T-helper 2 cell treated with Interferon-gamma antibody and Interleukin-4, amounts not matched to agents 100 ng/mL and 5 ng/mL, for 36 hours (primary cell): ENCODE data around the gene HSPA12A. TPM values are rescaled to one million over a fixed set of nuclear protein-coding genes. Genes with fewer than 3 reads are reported as not detected.

Source experiments
- intact Hi-C: fragments of 100-400 bp; cut with micrococcal nuclease; formaldehyde crosslinking; loops from one replicate; pipeline ENCODE4 v1.15.1; 2023
- total RNA-seq: library from RNA; stranded (reverse); gene quantifications from 2 replicates; pipeline ENCODE4 v1.2.3, GENCODE V29; 2022

HSPA12A gene
- total RNA-seq, 1 donor from 2014 or later: 0.09 TPM

- intact Hi-C loops: no loop called here
Measured at GRCh38 chr10:116744163-116744753, 1.9 kb upstream of the HSPA12A start.

GRCh38 chr10:116743266-116744064 lies 1.1 kb upstream of the HSPA12A start:
- intact Hi-C loops: no loop called here

DNA sequence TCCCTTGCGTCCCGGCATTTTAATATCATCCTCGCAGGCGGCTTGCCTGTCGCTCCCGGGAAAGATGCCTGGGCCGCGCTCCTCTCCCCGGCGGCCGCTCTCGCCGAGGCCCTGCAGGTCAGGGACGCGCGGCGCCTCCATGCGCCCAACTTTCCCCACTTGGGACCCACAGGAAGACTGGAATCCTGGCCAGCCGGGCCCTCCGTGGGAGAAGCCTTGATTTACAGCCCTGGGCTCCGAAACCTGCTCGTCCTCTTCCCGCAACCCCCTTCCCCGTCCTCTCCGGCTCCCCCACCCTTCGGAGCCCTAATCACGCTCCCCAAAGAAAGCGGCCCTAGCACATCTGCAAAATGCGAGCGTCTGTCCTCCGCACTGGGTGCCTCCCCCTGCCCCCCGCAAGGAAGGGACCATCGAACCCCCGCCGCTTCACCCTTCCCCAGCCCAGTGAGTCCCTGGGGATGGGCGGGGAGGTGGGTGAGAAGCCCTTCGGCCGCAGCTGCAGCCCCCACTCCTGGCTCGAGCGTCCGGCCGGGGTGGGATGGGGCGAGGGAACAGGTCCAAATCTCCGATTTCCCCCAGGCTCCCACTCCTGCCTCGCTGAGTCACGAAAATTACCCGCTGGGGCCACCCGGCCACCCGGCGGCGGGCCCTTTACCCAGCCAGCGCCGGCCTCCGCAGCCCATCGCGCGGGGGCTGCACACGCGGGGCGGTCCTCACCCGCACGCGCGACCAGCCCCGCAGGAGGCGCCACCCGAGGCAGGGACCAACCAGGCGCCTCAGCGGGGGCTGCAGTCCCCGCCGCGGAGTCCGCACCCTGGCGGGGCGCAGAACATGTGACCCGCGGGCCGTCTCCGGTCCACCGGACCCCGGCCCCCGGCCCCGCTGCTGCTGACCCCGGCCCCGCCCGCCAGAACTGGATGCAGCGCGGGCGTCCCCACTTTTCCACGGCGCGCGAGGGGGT lies 695 bp downstream of the HSPA12A start:
- intact Hi-C loops: loop anchor here (1.0 kb wide), 2 partner anchors 17 to 47 kb away; no protein-coding TSS in a partner anchor

- intact Hi-C loops: no loop called here
Measured at GRCh38 chr10:116740971-116741370, 1.4 kb downstream of the HSPA12A start.

DNA sequence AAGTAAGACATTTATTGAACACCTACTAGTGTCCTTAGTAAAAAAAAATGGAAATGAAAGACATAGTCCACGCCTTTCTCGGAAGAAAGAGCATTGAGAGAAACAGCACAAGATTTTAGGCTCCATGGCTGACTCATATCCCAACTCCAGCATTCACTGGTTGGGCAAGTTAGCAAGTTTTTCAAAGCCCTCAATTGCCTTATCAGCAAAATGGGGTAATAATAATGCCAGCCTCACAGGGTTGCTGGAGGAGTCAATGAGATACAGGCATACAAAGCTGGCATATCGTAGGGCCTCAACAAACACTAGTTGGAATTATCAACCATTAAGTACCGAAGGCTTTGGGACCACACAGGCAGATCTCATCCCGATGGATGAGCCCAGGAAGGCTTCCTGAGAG lies 4.0 kb downstream of the HSPA12A start:
- intact Hi-C loops: no loop called here

DNA sequence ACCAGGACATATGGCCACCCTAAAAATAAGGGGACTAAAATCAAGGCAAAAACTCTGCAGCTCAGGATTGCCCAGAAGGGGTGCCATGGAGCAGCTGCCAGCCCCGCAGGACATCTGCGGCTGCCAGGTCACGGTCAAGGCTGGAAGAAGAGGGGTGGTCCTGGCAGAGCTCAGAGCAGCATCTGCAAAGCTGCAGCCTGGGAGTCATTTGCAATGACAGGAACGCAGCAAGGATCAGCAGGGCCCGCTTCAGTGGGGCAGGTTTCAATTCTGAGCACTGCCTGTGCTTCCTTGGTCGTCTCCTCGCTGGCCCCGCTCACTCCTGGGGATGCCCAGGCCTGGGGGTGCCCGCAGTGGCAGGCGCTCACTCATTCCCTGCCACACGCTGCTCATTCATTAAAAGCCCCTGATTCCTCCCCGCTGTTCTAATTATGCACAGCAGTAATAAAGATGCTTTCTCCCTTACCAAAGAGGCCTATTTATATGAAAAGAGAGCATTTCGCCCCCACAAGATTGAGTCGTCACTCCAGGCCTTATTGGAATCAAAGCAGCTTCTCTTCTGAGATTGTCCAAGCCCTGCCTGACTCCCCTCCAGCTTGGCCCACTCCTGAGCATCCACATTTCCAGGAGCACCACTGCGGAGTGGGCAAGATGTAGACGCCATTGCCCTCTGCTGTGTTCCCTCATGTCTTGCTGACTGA lies 4.6 kb downstream of the HSPA12A start:
- intact Hi-C loops: no loop called here

DNA sequence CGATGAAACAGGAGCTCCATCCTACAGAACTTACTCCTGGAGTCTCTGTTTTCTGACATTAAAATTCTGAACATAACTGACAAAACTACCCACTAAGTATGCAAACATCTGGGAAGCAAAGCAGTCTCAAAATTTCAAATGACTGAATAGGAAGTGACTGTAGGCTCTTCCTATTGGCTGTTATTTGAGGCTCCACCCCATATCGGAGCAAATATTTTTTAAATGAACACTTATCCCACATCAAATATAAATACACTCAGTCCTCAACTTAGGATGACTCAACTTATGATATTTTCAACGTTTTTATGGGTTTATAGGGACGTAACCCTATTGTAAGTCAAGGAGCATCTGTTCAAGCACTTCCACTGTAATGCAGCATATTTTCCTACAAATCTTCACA lies 8.8 kb downstream of the HSPA12A start:
- intact Hi-C loops: no loop called here

DNA sequence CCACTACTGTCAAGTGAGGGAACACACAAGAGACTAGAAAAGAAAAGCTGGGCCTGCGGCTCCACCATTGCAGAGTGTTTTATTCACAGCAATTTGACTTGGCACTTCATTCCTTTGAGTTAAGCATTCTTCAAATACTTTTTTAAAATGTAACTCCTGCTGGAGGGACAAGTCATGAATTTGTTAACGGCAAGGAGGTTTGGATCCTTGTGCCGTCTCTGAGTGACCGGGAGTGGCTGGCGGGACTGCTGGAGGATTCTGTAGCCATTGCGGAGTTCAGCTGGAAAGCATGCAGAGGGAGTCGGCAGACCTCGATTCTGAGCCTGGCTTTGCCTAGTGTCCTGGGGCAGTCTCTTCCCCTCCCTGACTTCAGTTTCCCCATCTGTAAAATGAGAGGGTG lies 9.8 kb downstream of the HSPA12A start:
- intact Hi-C loops: no loop called here

DNA sequence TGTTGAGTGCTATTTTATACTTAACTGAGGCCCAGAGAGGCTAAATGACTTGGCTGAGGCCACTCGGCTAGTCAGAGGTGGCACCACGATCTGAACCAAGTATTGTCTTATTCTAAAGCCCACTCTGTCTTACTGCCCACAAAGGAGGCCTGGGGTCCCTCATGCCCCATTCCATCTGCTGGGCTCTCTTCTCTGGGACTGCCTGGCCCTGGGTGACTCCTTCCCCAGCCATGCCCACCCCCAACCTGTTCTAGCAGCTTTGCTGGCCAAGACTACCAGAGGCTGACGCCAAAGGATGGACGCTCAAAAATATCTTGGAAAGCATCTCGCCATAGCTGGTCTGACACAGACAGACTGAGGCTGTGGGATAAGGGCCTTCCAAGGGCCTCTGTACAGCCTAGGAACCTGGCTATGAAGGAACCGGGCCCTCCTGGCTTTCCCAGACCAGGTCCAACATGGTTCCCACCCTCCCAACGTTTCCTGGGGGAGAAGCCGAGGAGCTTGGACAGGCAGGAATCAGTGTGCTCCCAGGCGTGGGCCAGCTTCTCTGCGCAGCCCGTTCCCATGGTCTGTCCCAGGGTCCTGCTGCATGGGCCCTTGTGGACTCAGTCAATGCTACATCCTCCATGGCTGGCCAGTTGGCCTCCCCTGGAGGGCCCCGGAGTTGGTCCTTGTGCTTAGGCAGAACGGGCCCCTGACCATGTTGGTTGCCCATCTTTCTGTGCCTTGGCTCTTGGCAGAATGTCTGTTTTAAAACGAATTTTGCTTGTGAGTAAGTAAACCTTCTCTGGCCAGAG lies 11.7 kb downstream of the HSPA12A start:
- intact Hi-C loops: no loop called here

DNA sequence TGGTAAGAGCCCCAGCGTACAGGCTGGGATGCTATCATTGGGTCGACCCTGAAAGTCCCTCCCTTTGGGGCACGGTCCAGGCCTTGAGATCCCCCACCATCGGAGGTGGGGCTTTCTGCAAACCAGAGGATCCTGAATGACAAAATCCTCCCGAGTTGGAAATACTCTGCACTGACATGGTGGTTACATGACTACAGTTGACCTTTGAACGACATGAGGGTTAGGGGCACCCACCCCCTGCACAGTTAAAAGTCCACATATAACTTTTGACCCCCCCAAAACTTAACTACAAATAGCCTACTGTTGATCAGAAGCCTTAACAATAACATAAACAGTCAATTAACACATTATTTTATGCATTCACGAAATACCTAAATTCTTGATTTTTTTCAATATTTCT lies 13.1 kb downstream of the HSPA12A start:
- intact Hi-C loops: no loop called here

GRCh38 chr10:116728526-116729096 lies 13.8 kb downstream of the HSPA12A start:
- intact Hi-C loops: no loop called here

GRCh38 chr10:116723428-116724281 lies 18.7 kb downstream of the HSPA12A start:
- intact Hi-C loops: loop anchor here (1.0 to 2.0 kb wide), 2 partner anchors 19 to 41 kb away; partner anchors contain the start of gene HSPA12A

DNA sequence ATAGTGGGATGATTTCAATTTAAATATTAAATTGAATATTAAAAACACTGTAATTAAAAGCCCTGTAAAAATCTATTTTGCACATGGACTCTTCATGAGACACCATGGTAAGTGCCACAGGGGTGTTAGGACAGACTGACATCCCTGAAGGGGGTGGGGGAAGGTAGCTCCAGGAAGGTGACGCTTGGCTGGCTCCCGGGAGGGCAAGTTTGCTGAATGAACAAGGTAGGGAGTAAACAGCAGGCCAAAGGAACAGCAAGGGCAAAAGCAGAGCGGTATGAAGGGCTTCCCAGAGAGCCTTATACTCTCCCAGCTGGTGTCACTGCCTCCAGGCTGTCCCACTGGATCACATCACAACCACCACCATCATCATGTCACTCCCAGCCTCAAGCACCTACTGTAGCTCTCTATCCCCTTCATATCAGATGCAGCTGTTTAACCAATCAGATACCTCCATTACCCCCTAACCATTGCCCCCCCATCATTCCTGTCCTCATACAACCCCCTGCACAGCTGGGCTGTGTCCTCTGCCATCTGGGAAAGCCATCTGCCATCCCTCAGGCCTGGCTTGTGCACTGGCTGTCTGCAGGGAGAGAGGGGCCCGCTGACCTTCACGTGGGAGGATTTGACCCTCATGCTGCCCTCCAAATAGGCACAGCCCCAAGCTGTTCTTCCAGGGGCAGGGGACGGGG lies 19.5 kb downstream of the HSPA12A start:
- intact Hi-C loops: loop anchor here (2.0 kb wide), 1 partner anchor 40 kb away; no protein-coding TSS in a partner anchor

DNA sequence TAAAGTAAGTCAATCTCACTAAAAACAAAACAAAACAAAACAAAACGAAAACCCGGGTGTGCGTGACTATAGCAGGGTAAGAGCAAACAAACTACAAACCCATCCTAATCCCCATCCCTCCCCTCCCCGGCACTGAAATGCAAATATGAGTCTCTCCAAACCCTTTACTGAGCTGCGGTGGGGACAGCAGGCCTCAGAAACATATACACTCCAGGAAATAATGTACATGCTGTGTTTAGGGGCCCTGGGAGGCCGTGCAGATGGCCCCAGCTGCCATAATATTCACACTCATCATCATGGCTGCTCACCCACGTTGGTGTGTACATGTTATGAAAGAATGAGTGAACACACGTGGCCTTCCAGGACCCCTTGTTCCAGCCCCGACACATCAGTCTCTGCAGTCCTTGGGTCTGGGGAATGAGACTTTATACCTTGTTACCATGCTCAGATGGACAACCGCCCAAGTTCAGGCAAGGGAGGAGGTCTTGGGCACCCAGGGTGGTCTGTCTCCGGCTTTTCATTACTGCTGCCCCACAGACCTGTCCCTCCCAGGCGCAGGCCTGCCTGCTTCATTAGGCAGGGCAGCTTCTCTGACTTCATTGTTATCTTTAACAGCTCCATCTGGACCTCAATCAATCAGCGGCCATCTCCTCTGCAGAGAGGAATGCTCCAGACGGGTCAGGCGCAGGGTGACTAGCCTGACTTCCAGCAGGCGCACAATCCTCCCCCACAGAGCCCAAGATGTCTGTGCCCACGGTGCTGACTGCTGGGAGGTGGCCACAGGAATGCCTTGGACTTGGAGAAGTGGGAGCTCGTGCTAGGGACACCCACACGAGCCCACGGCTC lies 20.6 kb downstream of the HSPA12A start:
- intact Hi-C loops: loop anchor here (2.0 kb wide), 1 partner anchor 39 kb away; no protein-coding TSS in a partner anchor

GRCh38 chr10:116720668-116721546 lies 21.5 kb downstream of the HSPA12A start:
- intact Hi-C loops: no loop called here

DNA sequence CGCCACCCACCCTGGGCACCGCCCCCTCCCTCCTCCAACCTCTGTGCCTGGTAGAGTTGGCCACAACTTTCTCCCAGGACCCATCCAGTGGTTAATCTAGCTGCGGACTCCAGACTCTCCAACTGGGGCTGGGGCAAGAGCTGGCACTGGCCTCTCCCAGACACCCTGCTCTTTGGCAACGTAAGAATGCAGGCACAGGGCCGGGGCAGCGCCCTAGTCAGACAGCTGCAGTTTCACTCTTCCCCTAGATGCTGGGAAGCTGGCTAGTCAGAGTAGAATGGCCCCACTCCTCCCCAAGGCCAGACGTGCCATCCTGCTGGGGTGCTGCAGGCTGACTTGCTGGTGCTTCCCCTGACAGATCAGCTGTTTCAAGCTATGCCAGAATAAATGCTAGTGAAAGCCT lies 22.1 kb downstream of the HSPA12A start:
- intact Hi-C loops: no loop called here
